Amniotic stem cell (primary cell): ENCODE data around the gene SOS2.

Experiments used
- DNase-seq: peaks from one replicate; lab custom pipeline; 2025; lab: John Stamatoyannopoulos, UW

SOS2 gene

GRCh38 chr14:50116181-50116956 lies 115.0 kb downstream of the SOS2 start, which contains the start of gene VCPKMT:
TSS of gene VCPKMT (minus strand) at chr14:50116572. CDS start at chr14:50116552, 20 bp downstream.
- peak; percentile 85 for DNase-seq

GRCh38 chr14:50113381-50114035 lies 117.9 kb downstream of the SOS2 start:
- no peak for DNase-seq

GRCh38 chr14:50110323-50111037 lies 120.9 kb downstream of the SOS2 start:
- DNase-seq, result no peak

GRCh38 chr14:50109342-50109741 lies 122.0 kb downstream of the SOS2 start:
- no peak for DNase-seq

GRCh38 chr14:50107850-50108249 lies 123.5 kb downstream of the SOS2 start:
- no peak for DNase-seq

- DNase-seq, result no peak
Measured at GRCh38 chr14:50106178-50106577, 125.2 kb downstream of the SOS2 start.

- no peak for DNase-seq
Measured at GRCh38 chr14:50103558-50103957, 127.8 kb downstream of the SOS2 start.

- DNase-seq, result no peak
Measured at GRCh38 chr14:50101417-50101816, 130.0 kb downstream of the SOS2 start.

- DNase-seq, result no peak
Measured at GRCh38 chr14:50100805-50101204, 130.6 kb downstream of the SOS2 start.

- DNase-seq, result no peak
Measured at GRCh38 chr14:50099335-50099734, 132.0 kb downstream of the SOS2 start.

- no peak for DNase-seq
Measured at GRCh38 chr14:50095895-50096294, 135.5 kb downstream of the SOS2 start.

GRCh38 chr14:50094056-50094755 lies 137.2 kb downstream of the SOS2 start:
- DNase-seq, result no peak

GRCh38 chr14:50093496-50093895 lies 137.9 kb downstream of the SOS2 start:
- no peak for DNase-seq

- DNase-seq, result no peak
Measured at GRCh38 chr14:50092006-50092555, 139.3 kb downstream of the SOS2 start.

- no peak for DNase-seq
Measured at GRCh38 chr14:50091240-50091913, 140.0 kb downstream of the SOS2 start.

- DNase-seq, result no peak
Measured at GRCh38 chr14:50089208-50089607, 142.2 kb downstream of the SOS2 start.

- DNase-seq, result no peak
Measured at GRCh38 chr14:50088731-50089130, 142.6 kb downstream of the SOS2 start.

- no peak for DNase-seq
Measured at GRCh38 chr14:50088117-50088515, 143.3 kb downstream of the SOS2 start.

GRCh38 chr14:50087341-50088116 lies 143.8 kb downstream of the SOS2 start:
- DNase-seq, result no peak

- no peak for DNase-seq
Measured at GRCh38 chr14:50086321-50086711, 145.1 kb downstream of the SOS2 start.
